K562 (cell line): ENCODE measurements around the gene SLC25A45. TPM values are rescaled to one million over a fixed set of nuclear protein-coding genes. Genes with fewer than 3 reads are reported as not detected.

ENCODE experiments used
- ETS2 ChIP-seq: IDR thresholded peaks from 2 replicates; pipeline ENCODE4 v1.6.1; 2016; ENCODE audit warnings: borderline replicate concordance, missing genetic modification characterization, mild to moderate bottlenecking, moderate library complexity, missing compliant biosample characterization; ENCODE audit not compliant: poor library complexity, severe bottlenecking
- PHF21A ChIP-seq: fragments of 450-650 bp; IDR thresholded peaks from 2 replicates; pipeline ENCODE4 v1.6.1; 2017; ENCODE audit warnings: low read depth, borderline replicate concordance
- SMAD3 ChIP-seq: fragments of 450-650 bp; formaldehyde crosslinking; conservative IDR thresholded peaks from 2 replicates; pipeline ENCODE4 v1.4.0; 2020; ENCODE audit warnings: mild to moderate bottlenecking
- ZBTB49 ChIP-seq: sonication (generic); formaldehyde crosslinking; IDR thresholded peaks from 2 replicates; pipeline ENCODE4 v1.8.0; 2022; ENCODE audit warnings: missing genetic modification reagents, mild to moderate bottlenecking, borderline replicate concordance
- polyA plus RNA-seq, 8 experiments: library from polyadenylated mRNA; depleted of rRNA in 4 of 8; stranded (reverse) in 5 of 8; unstranded in 3 of 8; fragments of >200 nt; fragmentation: Nextera tagmentation in 2 of 8; fragmentation: Illumina TruSeq in 1 of 8; extraction: Ambion mirVana in 2 of 8; extraction: Trizol in 1 of 8; gene quantifications; 2 replicates each; pipeline versions ENCODE4 v1.2.1 to v1.2.3, GENCODE V29; 2011 to 2014; ENCODE audit warnings: inconsistent platforms in 1 of 8, missing spikeins in 1 of 8
- total RNA-seq, 7 experiments: library from RNA; depleted of rRNA in 6 of 7; stranded (reverse); fragments of >200 nt in 6 of 7; fragmentation: Illumina TruSeq in 2 of 7; extraction: Trizol in 2 of 7; gene quantifications; 2 replicates each; pipeline versions ENCODE4 v1.2.1 to v1.2.3, GENCODE V29; 2011 to 2021; ENCODE audit warnings: low replicate concordance in 1 of 7
- TF ChIP-seq, protein P1 (sequence below): fragments of 450-650 bp; IDR thresholded peaks from 2 replicates; pipeline ENCODE4 v1.6.1; 2016; ENCODE audit warnings: mild to moderate bottlenecking, moderate library complexity
- TF ChIP-seq, protein P2 (sequence below): fragments of 450-650 bp; IDR thresholded peaks from 2 replicates; pipeline ENCODE4 v1.6.1; 2017; ENCODE audit warnings: antibody characterized with exemption, mild to moderate bottlenecking

Gene SLC25A45
- total and polyA plus RNA-seq, 9 of the 15 experiments (the other 6 are each of a cell fraction or from before 2014, with no cell fraction given): 0.15 to 2.3 (median 0.68) TPM

- TF ChIP-seq SMAD3 (0 out of 2 replicates have a peak, but pooled peaks have one; percentile 51), ZBTB49 (CRISPR knock-in tag) (no peak), ETS2 (no peak), PHF21A (peak; percentile 75; the same call in 1 of the 2 replicates)
- TF ChIP-seq, protein P1, sequence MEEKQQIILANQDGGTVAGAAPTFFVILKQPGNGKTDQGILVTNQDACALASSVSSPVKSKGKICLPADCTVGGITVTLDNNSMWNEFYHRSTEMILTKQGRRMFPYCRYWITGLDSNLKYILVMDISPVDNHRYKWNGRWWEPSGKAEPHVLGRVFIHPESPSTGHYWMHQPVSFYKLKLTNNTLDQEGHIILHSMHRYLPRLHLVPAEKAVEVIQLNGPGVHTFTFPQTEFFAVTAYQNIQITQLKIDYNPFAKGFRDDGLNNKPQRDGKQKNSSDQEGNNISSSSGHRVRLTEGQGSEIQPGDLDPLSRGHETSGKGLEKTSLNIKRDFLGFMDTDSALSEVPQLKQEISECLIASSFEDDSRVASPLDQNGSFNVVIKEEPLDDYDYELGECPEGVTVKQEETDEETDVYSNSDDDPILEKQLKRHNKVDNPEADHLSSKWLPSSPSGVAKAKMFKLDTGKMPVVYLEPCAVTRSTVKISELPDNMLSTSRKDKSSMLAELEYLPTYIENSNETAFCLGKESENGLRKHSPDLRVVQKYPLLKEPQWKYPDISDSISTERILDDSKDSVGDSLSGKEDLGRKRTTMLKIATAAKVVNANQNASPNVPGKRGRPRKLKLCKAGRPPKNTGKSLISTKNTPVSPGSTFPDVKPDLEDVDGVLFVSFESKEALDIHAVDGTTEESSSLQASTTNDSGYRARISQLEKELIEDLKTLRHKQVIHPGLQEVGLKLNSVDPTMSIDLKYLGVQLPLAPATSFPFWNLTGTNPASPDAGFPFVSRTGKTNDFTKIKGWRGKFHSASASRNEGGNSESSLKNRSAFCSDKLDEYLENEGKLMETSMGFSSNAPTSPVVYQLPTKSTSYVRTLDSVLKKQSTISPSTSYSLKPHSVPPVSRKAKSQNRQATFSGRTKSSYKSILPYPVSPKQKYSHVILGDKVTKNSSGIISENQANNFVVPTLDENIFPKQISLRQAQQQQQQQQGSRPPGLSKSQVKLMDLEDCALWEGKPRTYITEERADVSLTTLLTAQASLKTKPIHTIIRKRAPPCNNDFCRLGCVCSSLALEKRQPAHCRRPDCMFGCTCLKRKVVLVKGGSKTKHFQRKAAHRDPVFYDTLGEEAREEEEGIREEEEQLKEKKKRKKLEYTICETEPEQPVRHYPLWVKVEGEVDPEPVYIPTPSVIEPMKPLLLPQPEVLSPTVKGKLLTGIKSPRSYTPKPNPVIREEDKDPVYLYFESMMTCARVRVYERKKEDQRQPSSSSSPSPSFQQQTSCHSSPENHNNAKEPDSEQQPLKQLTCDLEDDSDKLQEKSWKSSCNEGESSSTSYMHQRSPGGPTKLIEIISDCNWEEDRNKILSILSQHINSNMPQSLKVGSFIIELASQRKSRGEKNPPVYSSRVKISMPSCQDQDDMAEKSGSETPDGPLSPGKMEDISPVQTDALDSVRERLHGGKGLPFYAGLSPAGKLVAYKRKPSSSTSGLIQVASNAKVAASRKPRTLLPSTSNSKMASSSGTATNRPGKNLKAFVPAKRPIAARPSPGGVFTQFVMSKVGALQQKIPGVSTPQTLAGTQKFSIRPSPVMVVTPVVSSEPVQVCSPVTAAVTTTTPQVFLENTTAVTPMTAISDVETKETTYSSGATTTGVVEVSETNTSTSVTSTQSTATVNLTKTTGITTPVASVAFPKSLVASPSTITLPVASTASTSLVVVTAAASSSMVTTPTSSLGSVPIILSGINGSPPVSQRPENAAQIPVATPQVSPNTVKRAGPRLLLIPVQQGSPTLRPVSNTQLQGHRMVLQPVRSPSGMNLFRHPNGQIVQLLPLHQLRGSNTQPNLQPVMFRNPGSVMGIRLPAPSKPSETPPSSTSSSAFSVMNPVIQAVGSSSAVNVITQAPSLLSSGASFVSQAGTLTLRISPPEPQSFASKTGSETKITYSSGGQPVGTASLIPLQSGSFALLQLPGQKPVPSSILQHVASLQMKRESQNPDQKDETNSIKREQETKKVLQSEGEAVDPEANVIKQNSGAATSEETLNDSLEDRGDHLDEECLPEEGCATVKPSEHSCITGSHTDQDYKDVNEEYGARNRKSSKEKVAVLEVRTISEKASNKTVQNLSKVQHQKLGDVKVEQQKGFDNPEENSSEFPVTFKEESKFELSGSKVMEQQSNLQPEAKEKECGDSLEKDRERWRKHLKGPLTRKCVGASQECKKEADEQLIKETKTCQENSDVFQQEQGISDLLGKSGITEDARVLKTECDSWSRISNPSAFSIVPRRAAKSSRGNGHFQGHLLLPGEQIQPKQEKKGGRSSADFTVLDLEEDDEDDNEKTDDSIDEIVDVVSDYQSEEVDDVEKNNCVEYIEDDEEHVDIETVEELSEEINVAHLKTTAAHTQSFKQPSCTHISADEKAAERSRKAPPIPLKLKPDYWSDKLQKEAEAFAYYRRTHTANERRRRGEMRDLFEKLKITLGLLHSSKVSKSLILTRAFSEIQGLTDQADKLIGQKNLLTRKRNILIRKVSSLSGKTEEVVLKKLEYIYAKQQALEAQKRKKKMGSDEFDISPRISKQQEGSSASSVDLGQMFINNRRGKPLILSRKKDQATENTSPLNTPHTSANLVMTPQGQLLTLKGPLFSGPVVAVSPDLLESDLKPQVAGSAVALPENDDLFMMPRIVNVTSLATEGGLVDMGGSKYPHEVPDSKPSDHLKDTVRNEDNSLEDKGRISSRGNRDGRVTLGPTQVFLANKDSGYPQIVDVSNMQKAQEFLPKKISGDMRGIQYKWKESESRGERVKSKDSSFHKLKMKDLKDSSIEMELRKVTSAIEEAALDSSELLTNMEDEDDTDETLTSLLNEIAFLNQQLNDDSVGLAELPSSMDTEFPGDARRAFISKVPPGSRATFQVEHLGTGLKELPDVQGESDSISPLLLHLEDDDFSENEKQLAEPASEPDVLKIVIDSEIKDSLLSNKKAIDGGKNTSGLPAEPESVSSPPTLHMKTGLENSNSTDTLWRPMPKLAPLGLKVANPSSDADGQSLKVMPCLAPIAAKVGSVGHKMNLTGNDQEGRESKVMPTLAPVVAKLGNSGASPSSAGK: peak; percentile 68
- TF ChIP-seq, protein P2, sequence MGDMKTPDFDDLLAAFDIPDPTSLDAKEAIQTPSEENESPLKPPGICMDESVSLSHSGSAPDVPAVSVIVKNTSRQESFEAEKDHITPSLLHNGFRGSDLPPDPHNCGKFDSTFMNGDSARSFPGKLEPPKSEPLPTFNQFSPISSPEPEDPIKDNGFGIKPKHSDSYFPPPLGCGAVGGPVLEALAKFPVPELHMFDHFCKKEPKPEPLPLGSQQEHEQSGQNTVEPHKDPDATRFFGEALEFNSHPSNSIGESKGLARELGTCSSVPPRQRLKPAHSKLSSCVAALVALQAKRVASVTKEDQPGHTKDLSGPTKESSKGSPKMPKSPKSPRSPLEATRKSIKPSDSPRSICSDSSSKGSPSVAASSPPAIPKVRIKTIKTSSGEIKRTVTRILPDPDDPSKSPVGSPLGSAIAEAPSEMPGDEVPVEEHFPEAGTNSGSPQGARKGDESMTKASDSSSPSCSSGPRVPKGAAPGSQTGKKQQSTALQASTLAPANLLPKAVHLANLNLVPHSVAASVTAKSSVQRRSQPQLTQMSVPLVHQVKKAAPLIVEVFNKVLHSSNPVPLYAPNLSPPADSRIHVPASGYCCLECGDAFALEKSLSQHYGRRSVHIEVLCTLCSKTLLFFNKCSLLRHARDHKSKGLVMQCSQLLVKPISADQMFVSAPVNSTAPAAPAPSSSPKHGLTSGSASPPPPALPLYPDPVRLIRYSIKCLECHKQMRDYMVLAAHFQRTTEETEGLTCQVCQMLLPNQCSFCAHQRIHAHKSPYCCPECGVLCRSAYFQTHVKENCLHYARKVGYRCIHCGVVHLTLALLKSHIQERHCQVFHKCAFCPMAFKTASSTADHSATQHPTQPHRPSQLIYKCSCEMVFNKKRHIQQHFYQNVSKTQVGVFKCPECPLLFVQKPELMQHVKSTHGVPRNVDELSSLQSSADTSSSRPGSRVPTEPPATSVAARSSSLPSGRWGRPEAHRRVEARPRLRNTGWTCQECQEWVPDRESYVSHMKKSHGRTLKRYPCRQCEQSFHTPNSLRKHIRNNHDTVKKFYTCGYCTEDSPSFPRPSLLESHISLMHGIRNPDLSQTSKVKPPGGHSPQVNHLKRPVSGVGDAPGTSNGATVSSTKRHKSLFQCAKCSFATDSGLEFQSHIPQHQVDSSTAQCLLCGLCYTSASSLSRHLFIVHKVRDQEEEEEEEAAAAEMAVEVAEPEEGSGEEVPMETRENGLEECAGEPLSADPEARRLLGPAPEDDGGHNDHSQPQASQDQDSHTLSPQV: peak; percentile 67
Observed at GRCh38 chr11:65329944-65330403, 52.5 kb downstream of the SLC25A45 start (continued).
